ENCODE measurements around the gene NCR3LG1.

The NCR3LG1 gene

DNA sequence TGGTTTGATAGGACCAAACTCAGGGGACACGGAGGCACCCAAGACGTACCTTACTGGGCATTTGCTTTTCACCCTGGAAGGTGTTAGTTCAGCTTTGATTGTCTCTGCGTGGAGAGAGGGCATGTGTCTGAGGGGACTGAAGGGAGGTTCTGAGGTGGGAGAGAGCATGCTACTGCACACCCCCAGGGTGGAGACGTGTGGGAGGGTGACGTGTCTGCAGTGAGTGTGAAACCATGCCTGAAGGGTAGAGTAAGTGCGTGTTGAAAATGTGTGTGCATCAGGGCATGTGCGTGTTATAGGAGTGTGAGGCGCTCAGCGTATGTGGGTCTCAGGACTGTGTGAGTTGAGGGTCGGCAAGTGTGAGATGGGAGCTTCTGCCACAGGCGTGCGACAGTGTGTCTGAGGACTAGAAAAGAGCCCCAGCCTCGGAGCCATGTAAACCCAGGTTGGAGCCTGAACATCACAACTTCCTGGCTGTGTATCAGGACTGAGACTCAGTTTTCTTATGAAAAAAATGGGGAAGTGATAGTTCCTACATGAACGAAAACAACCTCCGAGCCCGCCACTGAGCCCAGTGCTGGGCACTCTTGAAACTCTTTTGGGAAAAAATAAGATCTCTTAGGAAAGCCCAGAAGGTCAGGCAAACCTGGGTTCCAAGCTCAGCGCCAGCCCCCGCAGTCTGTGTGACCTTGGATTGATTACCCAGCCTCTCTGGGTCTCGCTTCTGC, 48.6 kb downstream of the NCR3LG1 start:
- no peak overlapping the region for H3K4me3 ChIP-seq (ENCODE audit: low read depth, low read length)
- ChIA-PET CTCF (interaction anchor here (1.2 to 1.6 kb wide), 3 partner anchors 8 to 17 kb away, joined by 3 to 6 read pairs (median 3); no protein-coding TSS in a partner anchor), POLR2A (no interaction called here)
- TF ChIP-seq, protein P1, sequence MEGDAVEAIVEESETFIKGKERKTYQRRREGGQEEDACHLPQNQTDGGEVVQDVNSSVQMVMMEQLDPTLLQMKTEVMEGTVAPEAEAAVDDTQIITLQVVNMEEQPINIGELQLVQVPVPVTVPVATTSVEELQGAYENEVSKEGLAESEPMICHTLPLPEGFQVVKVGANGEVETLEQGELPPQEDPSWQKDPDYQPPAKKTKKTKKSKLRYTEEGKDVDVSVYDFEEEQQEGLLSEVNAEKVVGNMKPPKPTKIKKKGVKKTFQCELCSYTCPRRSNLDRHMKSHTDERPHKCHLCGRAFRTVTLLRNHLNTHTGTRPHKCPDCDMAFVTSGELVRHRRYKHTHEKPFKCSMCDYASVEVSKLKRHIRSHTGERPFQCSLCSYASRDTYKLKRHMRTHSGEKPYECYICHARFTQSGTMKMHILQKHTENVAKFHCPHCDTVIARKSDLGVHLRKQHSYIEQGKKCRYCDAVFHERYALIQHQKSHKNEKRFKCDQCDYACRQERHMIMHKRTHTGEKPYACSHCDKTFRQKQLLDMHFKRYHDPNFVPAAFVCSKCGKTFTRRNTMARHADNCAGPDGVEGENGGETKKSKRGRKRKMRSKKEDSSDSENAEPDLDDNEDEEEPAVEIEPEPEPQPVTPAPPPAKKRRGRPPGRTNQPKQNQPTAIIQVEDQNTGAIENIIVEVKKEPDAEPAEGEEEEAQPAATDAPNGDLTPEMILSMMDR (IDR thresholded peaks at IDR 0.05; ENCODE audit: insufficient read depth, low read length, missing control alignments): no peak
- DNase-seq (ENCODE audit: low read depth, low spot score): no peak

- TF ChIP-seq, protein P1 (IDR thresholded peaks at IDR 0.05; ENCODE audit: insufficient read depth, low read length, missing control alignments): no peak
- ChIA-PET CTCF (interaction anchor here (0.9 to 1.6 kb wide), 4 partner anchors 9 to 47 kb away, joined by 3 to 6 read pairs (median 4); no protein-coding TSS in a partner anchor), POLR2A (no interaction called here)
- no peak overlapping the region for H3K4me3 ChIP-seq (ENCODE audit: low read depth, low read length)
- DNase-seq (ENCODE audit: low read depth, low spot score): no peak
Measured at GRCh38 chr11:17401316-17401715, 49.7 kb downstream of the NCR3LG1 start.

DNA sequence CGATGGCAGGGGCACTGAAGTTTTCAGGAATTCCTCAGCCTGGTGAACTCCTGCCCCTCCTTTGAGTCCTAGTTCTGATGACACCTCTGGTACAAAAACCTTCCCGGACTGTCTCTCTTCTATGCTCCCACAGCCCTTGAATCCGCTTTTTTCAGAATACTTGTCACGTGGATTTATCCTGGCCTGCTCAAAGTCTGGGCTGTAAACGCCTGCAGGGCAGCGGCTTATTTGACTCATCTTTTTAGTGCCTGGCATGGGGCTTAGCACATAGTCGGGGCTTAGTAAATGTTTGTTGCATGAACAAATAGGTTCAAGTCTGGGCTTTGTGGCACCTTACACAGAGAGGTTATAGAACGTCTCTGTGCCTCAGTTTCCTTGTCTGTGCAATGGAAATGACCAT, 50.2 kb downstream of the NCR3LG1 start:
- POLR2A ChIA-PET: no interaction called here
- CTCF ChIA-PET: interaction anchor here (1.5 kb wide), 1 partner anchor 10 kb away, joined by 6 read pairs; no protein-coding TSS in a partner anchor
- TF ChIP-seq, protein P1 (IDR thresholded peaks at IDR 0.05; ENCODE audit: insufficient read depth, low read length, missing control alignments): no peak
- DNase-seq (ENCODE audit: low read depth, low spot score): no peak
- H3K4me3 ChIP-seq (ENCODE audit: low read depth, low read length): no peak overlapping the region

GRCh38 chr11:17402486-17402885, 50.9 kb downstream of the NCR3LG1 start:
- ChIA-PET POLR2A (no interaction called here), CTCF (interaction anchor here (1.9 kb wide), 1 partner anchor 18 kb away, joined by 6 read pairs; no protein-coding TSS in a partner anchor)
- TF ChIP-seq, protein P1 (IDR thresholded peaks at IDR 0.05; ENCODE audit: insufficient read depth, low read length, missing control alignments): no peak
- H3K4me3 ChIP-seq (ENCODE audit: low read depth, low read length): no peak overlapping the region
- no peak for DNase-seq (ENCODE audit: low read depth, low spot score)

GRCh38 chr11:17403980-17404759, 52.6 kb downstream of the NCR3LG1 start:
- ChIA-PET CTCF (interaction anchor here (0.7 to 1.9 kb wide), 3 partner anchors 19 to 20 kb away, joined by 3 to 6 read pairs (median 5); no protein-coding TSS in a partner anchor), POLR2A (no interaction called here)

More at GRCh38 chr11:17403980-17404759, 52.6 kb downstream of the NCR3LG1 start:
- H3K4me3 ChIP-seq (ENCODE audit: low read depth, low read length): no peak overlapping the region
- DNase-seq (ENCODE audit: low read depth, low spot score): no peak
- TF ChIP-seq, protein P1 (IDR thresholded peaks at IDR 0.05; ENCODE audit: insufficient read depth, low read length, missing control alignments): no peak
